ENCODE data around the gene ENTPD5.

DNA sequence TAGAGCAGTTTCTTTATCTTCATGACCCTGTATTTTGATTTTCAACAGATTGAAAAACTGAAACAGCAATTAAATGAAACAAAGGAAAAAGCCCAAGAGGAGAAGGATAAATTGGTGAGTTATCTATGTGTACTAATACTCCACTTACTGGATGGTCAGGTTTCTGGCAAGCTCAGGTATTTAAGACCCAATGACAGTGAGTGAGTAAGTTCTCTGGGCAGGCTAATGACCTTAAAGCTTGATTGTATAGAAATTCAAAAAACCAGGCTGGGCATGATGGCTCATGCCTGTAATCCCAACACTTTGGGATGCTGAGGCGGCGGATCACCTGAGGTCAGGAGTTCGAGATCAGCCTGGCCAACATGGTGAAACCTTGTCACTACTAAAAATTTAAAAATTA lies 10.0 kb upstream of the ENTPD5 start:
- TF ChIP-seq NFRKB (IDR thresholded peaks at IDR 0.05) (no peak), SP1 (IDR thresholded peaks at IDR 0.05) (no peak), FOXM1 (IDR thresholded peaks at IDR 0.05; ENCODE audit: borderline replicate concordance) (no peak)

Data from HEK293T (cell line).